HFFc6 (cell line): Measurements from ENCODE around the gene SOX5. TPM values are rescaled to one million over a fixed set of nuclear protein-coding genes. Genes with fewer than 3 reads are reported as not detected.

Source experiments
- DNase-seq: peaks from one replicate; pipeline ENCODE4 v3.0.0-alpha.2; 2018
- H3K27ac Mint-ChIP-seq: 2 replicates; pipeline ENCODE4 v1.8.0; 2020; ENCODE audit warnings: mild to moderate bottlenecking, mixed read lengths
- H3K27me3 Mint-ChIP-seq: 2 replicates; pipeline ENCODE4 v1.8.0; 2021; ENCODE audit warnings: mild to moderate bottlenecking, moderate library complexity, mixed read lengths; ENCODE audit not compliant: insufficient read depth
- H3K36me3 Mint-ChIP-seq: 2 replicates; pipeline ENCODE4 v1.8.0; 2021; ENCODE audit warnings: low read depth, mixed read lengths
- H3K4me1 Mint-ChIP-seq: 2 replicates; pipeline ENCODE4 v1.8.0; 2020; ENCODE audit warnings: low read depth, mixed read lengths
- H3K4me3 Mint-ChIP-seq: 2 replicates; pipeline ENCODE4 v1.8.0; 2020; ENCODE audit warnings: mild to moderate bottlenecking, moderate library complexity, mixed read lengths
- H3K9me3 Mint-ChIP-seq: 2 replicates; pipeline ENCODE4 v1.8.0; 2020; ENCODE audit warnings: mild to moderate bottlenecking, mixed read lengths
- CTCF ChIP-seq: fragments of 200-600 bp; sonication (generic); IDR thresholded peaks from 2 replicates; pipeline ENCODE4 v1.5.0; 2021; ENCODE audit warnings: antibody characterized with exemption, mild to moderate bottlenecking
- total RNA-seq, 6 experiments: library from RNA; stranded (reverse); fragmentation: NEBNext Ultra II Directional; extraction: Animal tissue kit (Norgen Biotek cat#: 25700); gene quantifications; 2 replicates in 1 of 6; 3 replicates in 5 of 6; pipeline ENCODE4 v1.2.3, GENCODE V29; 2021

SOX5 gene
- total RNA-seq, 6 experiments from 2014 or later, result not detected

- H3K27me3 Mint-ChIP-seq, result no peaks in the 10 kb centered on the region
- H3K9me3 Mint-ChIP-seq, result peaks cover 42% of the 10 kb centered on the region
- H3K27ac Mint-ChIP-seq, result no peak overlapping the region
- TF ChIP-seq CTCF, result no peak
- no peak overlapping the region for H3K4me3 Mint-ChIP-seq
- DNase-seq, result no peak
- peaks cover 9% of the 10 kb centered on the region for H3K36me3 Mint-ChIP-seq
- H3K4me1 Mint-ChIP-seq, result no peaks in the 10 kb centered on the region
Observed at GRCh38 chr12:23596568-23596967, 352.9 kb downstream of the SOX5 start.

- no peak overlapping the region for H3K4me3 Mint-ChIP-seq
- no peak overlapping the region for H3K27ac Mint-ChIP-seq
- TF ChIP-seq CTCF, result no peak
- H3K4me1 Mint-ChIP-seq, result no peaks in the 10 kb centered on the region
- no peaks in the 10 kb centered on the region for H3K27me3 Mint-ChIP-seq
- H3K9me3 Mint-ChIP-seq, result peaks cover 13% of the 10 kb centered on the region
- H3K36me3 Mint-ChIP-seq, result no peaks in the 10 kb centered on the region
- DNase-seq, result no peak
Observed at GRCh38 chr12:23587833-23588559, 361.5 kb downstream of the SOX5 start.

GRCh38 chr12:23585782-23586163, 363.7 kb downstream of the SOX5 start:
- DNase-seq, result no peak
- Mint-ChIP-seq H3K36me3 (no peaks in the 10 kb centered on the region), H3K9me3 (peaks cover 13% of the 10 kb centered on the region), H3K27me3 (no peaks in the 10 kb centered on the region), H3K27ac (no peak overlapping the region), H3K4me3 (no peak overlapping the region), H3K4me1 (no peaks in the 10 kb centered on the region)
- TF ChIP-seq CTCF, result no peak

- no peak overlapping the region for H3K4me3 Mint-ChIP-seq
- no peak for TF ChIP-seq CTCF
- H3K4me1 Mint-ChIP-seq, result no peaks in the 10 kb centered on the region
- no peaks in the 10 kb centered on the region for H3K27me3 Mint-ChIP-seq
- no peak overlapping the region for H3K27ac Mint-ChIP-seq
- H3K36me3 Mint-ChIP-seq, result no peaks in the 10 kb centered on the region
- peaks cover 13% of the 10 kb centered on the region for H3K9me3 Mint-ChIP-seq
- DNase-seq, result no peak
Observed at GRCh38 chr12:23585156-23585781, 364.2 kb downstream of the SOX5 start.

- no peak for TF ChIP-seq CTCF
- no peak for DNase-seq
- Mint-ChIP-seq H3K36me3 (no peaks in the 10 kb centered on the region), H3K9me3 (peaks cover 15% of the 10 kb centered on the region), H3K27me3 (no peaks in the 10 kb centered on the region), H3K27ac (no peak overlapping the region), H3K4me3 (no peak overlapping the region), H3K4me1 (no peaks in the 10 kb centered on the region)
Observed at GRCh38 chr12:23581913-23582312, 367.6 kb downstream of the SOX5 start.
